HT-29 (cell line): Measurements from ENCODE around the gene MRPS21. TPM values are rescaled to one million over a fixed set of nuclear protein-coding genes. Genes with fewer than 3 reads are reported as not detected.

Source experiments
- total RNA-seq: library from RNA; depleted of rRNA; stranded (reverse); fragments of >200 nt; shearing (Covaris generic); gene quantifications from 2 replicates; pipeline ENCODE4 v1.2.3, GENCODE V29; 2014; rRNA removed

The MRPS21 gene
- total RNA-seq, 1 experiment from 2014 or later = 47.7 TPM

Other genes with a start within 250 kb of the MRPS21 start
- 8.7 and 10.5 TPM in 2 replicates for gene VPS45, start 226.1 kb upstream of the MRPS21 start, total RNA-seq
- gene PLEKHO1, start 143.9 kb upstream of the MRPS21 start, total RNA-seq = 0.05 and 0.18 TPM in 2 replicates
- gene ANP32E, start 57.7 kb upstream of the MRPS21 start, total RNA-seq = 12.7 and 16.4 TPM in 2 replicates
- 0.63 TPM in 1 of 2 replicates, not detected in the other for gene CA14, start 36.1 kb upstream of the MRPS21 start, total RNA-seq
- gene APH1A, start 24.8 kb upstream of the MRPS21 start, total RNA-seq = 117 and 138 TPM in 2 replicates
- gene C1orf54, start 21.1 kb upstream of the MRPS21 start, total RNA-seq = 0.20 and 0.29 TPM in 2 replicates
- gene CIART, start 11.3 kb upstream of the MRPS21 start, total RNA-seq = not detected in 2 replicates
- 33.8 and 39.5 TPM in 2 replicates for gene PRPF3, start 27.7 kb downstream of the MRPS21 start, total RNA-seq
- gene RPRD2, start 70.3 kb downstream of the MRPS21 start, total RNA-seq = 6.7 and 8.0 TPM in 2 replicates
- 19.8 and 37.7 TPM in 2 replicates for gene TARS2, start 193.6 kb downstream of the MRPS21 start, total RNA-seq
- gene ECM1, start 214.2 kb downstream of the MRPS21 start, total RNA-seq = 3.2 and 7.4 TPM in 2 replicates
- gene FALEC, start 221.9 kb downstream of the MRPS21 start, total RNA-seq = not detected in 2 replicates